Fibroblast of pulmonary artery (primary cell): ENCODE measurements around the gene MMP20.

Experiments
- DNase-seq: peaks from one replicate; pipeline ENCODE4 v3.0.0-alpha.2; 2010; ENCODE audit warnings: low read depth
- H3K4me3 ChIP-seq: replicated peaks from 2 replicates; pipeline ENCODE4 v1.5.1; 2011; ENCODE audit warnings: low read depth, mild to moderate bottlenecking, control low read depth, low read length, moderate library complexity
- TF ChIP-seq, protein P1 (sequence below): IDR thresholded peaks from 2 replicates; pipeline ENCODE4 v1.5.1; 2011; ENCODE audit warnings: mild to moderate bottlenecking, control low read depth, low read length, inconsistent platforms; ENCODE audit errors: missing control alignments

Gene MMP20

DNA sequence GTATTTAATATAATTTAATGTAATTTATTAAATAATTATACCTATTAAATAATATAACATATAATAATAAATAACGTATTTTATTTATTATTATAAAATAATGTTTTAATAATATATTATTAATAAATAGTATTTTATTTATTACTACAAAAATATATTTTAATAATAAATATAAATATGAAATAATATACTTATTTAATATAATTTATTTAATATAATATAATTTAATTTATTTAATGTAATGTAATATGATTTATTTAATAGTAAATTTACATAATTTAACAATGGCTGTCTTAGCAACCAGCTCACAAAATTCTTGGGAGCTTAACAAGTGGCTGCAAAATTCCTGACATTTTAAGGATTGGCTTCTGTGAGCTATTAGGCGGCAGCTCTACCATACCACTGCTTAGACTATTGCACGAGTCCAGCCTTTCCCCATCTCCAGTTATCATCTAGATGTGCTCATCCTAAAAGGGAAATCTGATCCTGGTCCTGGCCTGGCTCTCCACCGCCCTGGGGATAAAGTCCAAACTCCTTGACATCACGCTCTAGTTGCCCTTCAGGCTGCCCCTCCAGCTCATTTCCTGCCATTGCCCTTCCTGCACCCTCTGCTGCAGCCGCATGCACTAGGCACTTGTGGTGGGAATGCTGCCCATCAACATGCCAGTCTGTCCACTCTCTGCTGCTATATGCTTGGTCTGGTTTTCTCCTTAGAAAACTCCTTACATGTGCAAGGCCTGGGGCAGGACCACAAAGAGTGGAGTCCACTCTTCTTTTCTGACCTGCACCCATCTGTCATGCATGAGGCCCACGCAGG is 9.8 kb downstream of the MMP20 start:
- no peak overlapping the region for H3K4me3 ChIP-seq
- TF ChIP-seq, protein P1, sequence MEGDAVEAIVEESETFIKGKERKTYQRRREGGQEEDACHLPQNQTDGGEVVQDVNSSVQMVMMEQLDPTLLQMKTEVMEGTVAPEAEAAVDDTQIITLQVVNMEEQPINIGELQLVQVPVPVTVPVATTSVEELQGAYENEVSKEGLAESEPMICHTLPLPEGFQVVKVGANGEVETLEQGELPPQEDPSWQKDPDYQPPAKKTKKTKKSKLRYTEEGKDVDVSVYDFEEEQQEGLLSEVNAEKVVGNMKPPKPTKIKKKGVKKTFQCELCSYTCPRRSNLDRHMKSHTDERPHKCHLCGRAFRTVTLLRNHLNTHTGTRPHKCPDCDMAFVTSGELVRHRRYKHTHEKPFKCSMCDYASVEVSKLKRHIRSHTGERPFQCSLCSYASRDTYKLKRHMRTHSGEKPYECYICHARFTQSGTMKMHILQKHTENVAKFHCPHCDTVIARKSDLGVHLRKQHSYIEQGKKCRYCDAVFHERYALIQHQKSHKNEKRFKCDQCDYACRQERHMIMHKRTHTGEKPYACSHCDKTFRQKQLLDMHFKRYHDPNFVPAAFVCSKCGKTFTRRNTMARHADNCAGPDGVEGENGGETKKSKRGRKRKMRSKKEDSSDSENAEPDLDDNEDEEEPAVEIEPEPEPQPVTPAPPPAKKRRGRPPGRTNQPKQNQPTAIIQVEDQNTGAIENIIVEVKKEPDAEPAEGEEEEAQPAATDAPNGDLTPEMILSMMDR, result no peak
- DNase-seq, result no peak

- TF ChIP-seq, protein P1, result no peak
- no peak overlapping the region for H3K4me3 ChIP-seq
- DNase-seq, result no peak
Measured at GRCh38 chr11:102614485-102614884, 10.6 kb downstream of the MMP20 start.

- H3K4me3 ChIP-seq, result no peak overlapping the region
- DNase-seq, result no peak
- TF ChIP-seq, protein P1, result no peak
Measured at GRCh38 chr11:102614031-102614430, 11.1 kb downstream of the MMP20 start.

GRCh38 chr11:102613450-102613849 is 11.7 kb downstream of the MMP20 start:
- TF ChIP-seq, protein P1, result no peak
- DNase-seq, result no peak
- no peak overlapping the region for H3K4me3 ChIP-seq

- no peak for DNase-seq
- no peak overlapping the region for H3K4me3 ChIP-seq
- TF ChIP-seq, protein P1, result no peak
Measured at GRCh38 chr11:102611291-102611690, 13.8 kb downstream of the MMP20 start.

GRCh38 chr11:102610200-102610599 is 14.9 kb downstream of the MMP20 start:
- no peak for DNase-seq
- TF ChIP-seq, protein P1, result no peak
- no peak overlapping the region for H3K4me3 ChIP-seq

DNA sequence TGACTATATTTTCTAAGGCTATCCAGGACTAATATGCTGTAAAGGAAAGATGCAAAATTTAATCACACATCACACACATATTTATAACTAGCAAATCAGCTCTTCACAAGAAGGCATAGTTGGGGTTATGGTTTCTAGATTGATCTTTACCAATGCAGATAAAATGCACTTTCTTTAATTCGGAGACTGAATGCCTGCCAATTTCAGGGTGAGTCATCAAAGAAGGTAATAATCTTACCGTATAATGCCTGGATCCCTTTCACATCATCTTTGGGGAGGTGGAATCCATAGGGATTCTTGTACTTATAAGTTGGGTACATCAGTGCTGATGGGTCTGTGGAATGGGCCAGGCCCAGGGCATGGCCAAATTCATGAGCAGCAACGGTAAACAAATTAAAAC is 16.4 kb downstream of the MMP20 start:
- TF ChIP-seq, protein P1, result no peak
- H3K4me3 ChIP-seq, result no peak overlapping the region
- DNase-seq, result no peak
